H1 (cell line): Measurements from ENCODE around the gene WDFY3. TPM values are rescaled to one million over a fixed set of nuclear protein-coding genes. Genes with fewer than 3 reads are reported as not detected.

Experiments used
- CTCF ChIA-PET: fragments of 300-600 bp; sonication (Branson Sonifier 250); formaldehyde crosslinking; loops from one replicate; lab custom pipeline; 2021; ENCODE audit not compliant: partially characterized antibody; lab: Charles Lee
- POLR2A ChIA-PET: fragments of 300-600 bp; sonication (Branson Sonifier 250); formaldehyde crosslinking; loops from one replicate; lab custom pipeline; 2021; ENCODE audit warnings: inconsistent platforms; ENCODE audit not compliant: partially characterized antibody; lab: Charles Lee
- DNase-seq, 2 experiments: peaks; one replicate each; pipeline versions ENCODE4 v3.0.0 to v3.0.0-alpha.2; 2010 to 2022; ENCODE audit warnings: low spot score in 2 of 2, low read depth in 1 of 2, mixed read lengths in 1 of 2
- FAIRE-seq: peaks from 2 replicates; lab custom pipeline; 2011; peaks lifted over from hg19 to GRCh38; lab: Jason Lieb, UNC
- H2AFZ ChIP-seq: 2 replicates; pipeline ENCODE4 v1.8.1; 2012; ENCODE audit warnings: low read length, inconsistent platforms
- H2AK5ac ChIP-seq: 2 replicates; pipeline ENCODE4 v1.6.1; 2013; ENCODE audit warnings: low read depth, low read length
- H2BK120ac ChIP-seq: replicated peaks from 2 replicates; pipeline ENCODE3; 2013; ENCODE audit warnings: low read depth, low read length, inconsistent platforms
- H2BK12ac ChIP-seq: 2 replicates; pipeline ENCODE4 v1.6.1; 2013; ENCODE audit warnings: low read depth, low read length
- H2BK15ac ChIP-seq: 2 replicates; pipeline ENCODE4 v1.6.1; 2013; ENCODE audit warnings: low read length
- H2BK20ac ChIP-seq: 2 replicates; pipeline ENCODE4 v1.6.1; 2013; ENCODE audit warnings: low read length
- H2BK5ac ChIP-seq: 2 replicates; pipeline ENCODE4 v1.6.1; 2013; ENCODE audit warnings: low read depth, low read length
- H3K14ac ChIP-seq: 2 replicates; pipeline ENCODE4 v1.6.1; 2013; ENCODE audit warnings: inconsistent platforms; ENCODE audit not compliant: insufficient read length
- H3K18ac ChIP-seq: 2 replicates; pipeline ENCODE4 v1.6.1; 2013; ENCODE audit warnings: low read length; ENCODE audit errors: extremely low read depth
- H3K23ac ChIP-seq: 2 replicates; pipeline ENCODE4 v1.6.1; 2013; ENCODE audit warnings: inconsistent platforms; ENCODE audit not compliant: insufficient read length
- H3K23me2 ChIP-seq: 2 replicates; pipeline ENCODE4 v1.6.1; 2013; ENCODE audit warnings: low read depth, low read length
- H3K27ac ChIP-seq: 2 replicates; pipeline ENCODE4 v1.6.1; 2011; ENCODE audit warnings: low read depth, low read length, inconsistent platforms
- H3K27me3 ChIP-seq, 4 experiments: replicated peaks in 1 of 4; 1 replicate in 1 of 4; 2 replicates in 3 of 4; pipeline versions ENCODE4 v1.6.1 to v1.8.1; 2011 to 2013; ENCODE audit warnings: low read length in 3 of 4, mild to moderate bottlenecking in 3 of 4, inconsistent platforms in 2 of 4, mixed read lengths in 2 of 4, moderate library complexity in 1 of 4; ENCODE audit not compliant: control insufficient read depth in 3 of 4, insufficient read depth in 3 of 4; ENCODE audit errors: extremely low read depth in 1 of 4
- H3K36me3 ChIP-seq, 4 experiments: 2 replicates each; pipeline versions ENCODE4 v1.6.1 to v1.8.1; 2011 to 2013; ENCODE audit warnings: mild to moderate bottlenecking in 4 of 4, low read length in 3 of 4, moderate library complexity in 2 of 4, control low read depth in 1 of 4, inconsistent platforms in 1 of 4; ENCODE audit not compliant: insufficient read depth in 4 of 4, control insufficient read depth in 2 of 4
- H3K4ac ChIP-seq: replicated peaks from 2 replicates; pipeline ENCODE3; 2013; ENCODE audit warnings: low read length, low read depth, mixed read lengths, inconsistent platforms; ENCODE audit not compliant: insufficient read length
- H3K4me1 ChIP-seq, 4 experiments: replicated peaks in 1 of 4; 1 replicate in 1 of 4; 2 replicates in 3 of 4; pipeline versions ENCODE4 v1.6.1 to v1.8.1; 2011 to 2013; ENCODE audit warnings: low read length in 3 of 4, inconsistent platforms in 2 of 4, mixed read lengths in 1 of 4; ENCODE audit not compliant: insufficient read depth in 4 of 4, control insufficient read depth in 3 of 4
- H3K4me2 ChIP-seq, 2 experiments: 2 replicates each; pipeline versions ENCODE4 v1.6.1 to v1.8.1; 2011 to 2013; ENCODE audit warnings: low read depth in 2 of 2, low read length in 2 of 2, control low read depth in 1 of 2, inconsistent platforms in 1 of 2, mild to moderate bottlenecking in 1 of 2; ENCODE audit not compliant: insufficient read depth in 1 of 2
- H3K4me3 ChIP-seq, 4 experiments: fragments of 200-600, 300-600 bp in 1 of 4; sonication (generic), shearing (Covaris generic), sonication (Bioruptor Twin) in 1 of 4; 2 replicates each; pipeline versions ENCODE4 v1.5.1 to v1.8.1; 2011 to 2016; ENCODE audit warnings: low read length in 4 of 4, low read depth in 3 of 4, control low read depth in 2 of 4, inconsistent platforms in 2 of 4, mild to moderate bottlenecking in 2 of 4, mixed read lengths in 1 of 4, moderate library complexity in 1 of 4; ENCODE audit not compliant: insufficient read depth in 2 of 4; ENCODE audit errors: extremely low read depth in 1 of 4
- H3K56ac ChIP-seq: replicated peaks from 2 replicates; pipeline ENCODE3; 2013; ENCODE audit warnings: low read depth, mild to moderate bottlenecking, mixed read lengths, low read length, inconsistent platforms; ENCODE audit not compliant: insufficient read length
- H3K79me1 ChIP-seq: 2 replicates; pipeline ENCODE4 v1.6.1; 2013; ENCODE audit warnings: low read depth, low read length, control low read depth
- H3K79me2 ChIP-seq, 2 experiments: 2 replicates each; pipeline versions ENCODE4 v1.6.1 to v1.8.1; 2012 to 2013; ENCODE audit warnings: low read length in 2 of 2, mild to moderate bottlenecking in 2 of 2, inconsistent platforms in 1 of 2; ENCODE audit not compliant: insufficient read depth in 2 of 2, control insufficient read depth in 1 of 2
- H3K9ac ChIP-seq, 4 experiments: replicated peaks in 1 of 4; 1 replicate in 1 of 4; 2 replicates in 3 of 4; pipeline versions ENCODE4 v1.6.1 to v1.8.1; 2011 to 2013; ENCODE audit warnings: low read depth in 3 of 4, low read length in 3 of 4, control low read depth in 2 of 4, mild to moderate bottlenecking in 2 of 4, moderate library complexity in 2 of 4, inconsistent platforms in 1 of 4; ENCODE audit errors: extremely low read depth in 1 of 4
- H3K9me3 ChIP-seq, 2 experiments: 2 replicates each; pipeline versions ENCODE4 v1.6.1 to v1.8.1; 2012 to 2013; ENCODE audit warnings: mild to moderate bottlenecking in 2 of 2, moderate library complexity in 2 of 2, control low read depth in 1 of 2, inconsistent platforms in 1 of 2, low read depth in 1 of 2, low read length in 1 of 2, mixed read lengths in 1 of 2; ENCODE audit not compliant: insufficient read depth in 2 of 2
- H4K20me1 ChIP-seq, 2 experiments: replicated peaks in 1 of 2; 2 replicates each; pipeline versions ENCODE3 to v1.8.1; 2011 to 2013; ENCODE audit warnings: inconsistent platforms in 2 of 2, low read length in 2 of 2, mild to moderate bottlenecking in 1 of 2; ENCODE audit not compliant: insufficient read depth in 2 of 2, control insufficient read depth in 1 of 2
- H4K5ac ChIP-seq: 2 replicates; pipeline ENCODE4 v1.6.1; 2013; ENCODE audit warnings: low read length, low read depth, mixed read lengths, inconsistent platforms; ENCODE audit not compliant: insufficient read length
- H4K8ac ChIP-seq: 2 replicates; pipeline ENCODE4 v1.8.0; 2013; ENCODE audit warnings: mild to moderate bottlenecking, moderate library complexity, low read length, inconsistent platforms; ENCODE audit not compliant: insufficient read depth; ENCODE audit errors: extremely low read depth
- H4K91ac ChIP-seq: replicated peaks from 2 replicates; pipeline ENCODE3; 2013; ENCODE audit warnings: low read length, mixed read lengths, inconsistent platforms; ENCODE audit not compliant: insufficient read length
- HDAC6 ChIP-seq: IDR thresholded peaks from one replicate; pipeline ENCODE4 v1.7.1; 2012; ENCODE audit warnings: low read depth, mild to moderate bottlenecking, inconsistent platforms, low read length, moderate library complexity
- JUND ChIP-seq: IDR thresholded peaks from 2 replicates; pipeline ENCODE4 v1.6.1; 2011; ENCODE audit warnings: mild to moderate bottlenecking, improper control_type of control experiment, low read length
- NANOG ChIP-seq: IDR thresholded peaks from 2 replicates; pipeline ENCODE4 v1.6.1; 2011; ENCODE audit warnings: low read length, low read depth, mild to moderate bottlenecking, inconsistent platforms; ENCODE audit not compliant: insufficient read depth, poor library complexity, severe bottlenecking
- SIRT6 ChIP-seq: IDR thresholded peaks from one replicate; pipeline ENCODE4 v1.7.1; 2012; ENCODE audit warnings: low read length, inconsistent platforms
- SP1 ChIP-seq: IDR thresholded peaks from 2 replicates; pipeline ENCODE4 v1.6.1; 2011; ENCODE audit warnings: low read depth, low read length
- SP4 ChIP-seq: IDR thresholded peaks from 2 replicates; pipeline ENCODE4 v1.6.1; 2012; ENCODE audit warnings: low read length, inconsistent platforms
- ZNF274 ChIP-seq: IDR thresholded peaks from 2 replicates; pipeline ENCODE4 v1.7.0; 2012; ENCODE audit warnings: low read length, borderline replicate concordance; ENCODE audit errors: extremely low read depth
- WGBS, 2 experiments: shearing (Covaris generic) in 1 of 2; methylation state at CpG; one replicate each; pipeline versions ENCODE4 v1.1.6 to v1.1.7; 2013 to 2015; ENCODE audit warnings: low lambda C conversion rate in 2 of 2, mixed read lengths in 2 of 2, inconsistent platforms in 1 of 2, low coverage in 1 of 2, missing lambda C conversion rate in 1 of 2; ENCODE audit not compliant: insufficient replicate concordance in 2 of 2, insufficient coverage in 1 of 2, insufficient read length in 1 of 2; ENCODE audit errors: extremely low coverage in 1 of 2, missing lambda C conversion rate in 1 of 2; 5-methylcytosine and 5-hydroxymethylcytosine counted together
- polyA plus RNA-seq, 7 experiments: library from polyadenylated mRNA; depleted of rRNA in 3 of 7; stranded (reverse) in 5 of 7; unstranded in 2 of 7; fragments of >200 nt in 5 of 7; fragments of 200-250 nt in 2 of 7; gene quantifications; 1 replicate in 5 of 7; 2 replicates in 1 of 7; 4 replicates in 1 of 7; pipeline versions ENCODE4 v1.2.1 to v1.2.3, GENCODE V29; 2011 to 2013; ENCODE audit warnings: missing spikeins in 2 of 7, mixed read lengths in 2 of 7
- total RNA-seq: library from RNA; stranded (reverse); fragmentation: NEBNext Ultra II Directional; extraction: Animal tissue kit (Norgen Biotek cat#: 25700); gene quantifications from 2 replicates; pipeline ENCODE4 v1.2.1, GENCODE V29; 2021
- TF ChIP-seq, protein P1 (sequence below): IDR thresholded peaks from 2 replicates; pipeline ENCODE4 v1.6.1; 2012; ENCODE audit warnings: inconsistent platforms
- TF ChIP-seq, protein P2 (sequence below): IDR thresholded peaks from 2 replicates; pipeline ENCODE4 v1.6.1; 2012; ENCODE audit warnings: inconsistent platforms
- TF ChIP-seq, protein P3 (sequence below): IDR thresholded peaks from 2 replicates; pipeline ENCODE4 v1.6.1; 2012; ENCODE audit warnings: low read length, inconsistent platforms

Gene WDFY3
- total and polyA plus RNA-seq, 2 of the 8 experiments (the other 6 are each of a cell fraction or from before 2014, with no cell fraction given), result 25.6 to 62.4 TPM

- Histone ChIP-seq H2AFZ (no peak overlapping the region), H2AK5ac (no peak overlapping the region), H2BK12ac (no peak overlapping the region), H3K27ac (no peak overlapping the region), H3K36me3 (peaks cover 2 to 57% (median 33%) of the 10 kb centered on the region in 4 experiments; a peak in 7 of 8 replicates), H3K23ac (no peak overlapping the region), H3K9ac (no peak overlapping the region), H2BK15ac (no peak overlapping the region), H3K56ac (no peak overlapping the region), H4K8ac (no peak overlapping the region), H3K27me3 (no peaks in the 10 kb centered on the region), H4K5ac (no peak overlapping the region), H3K23me2 (no peaks in the 10 kb centered on the region), H3K79me1 (no peaks in the 10 kb centered on the region), H3K4me3 (no peak overlapping the region), H3K4me2 (no peak overlapping the region), H4K20me1 (no peaks in the 10 kb centered on the region), H2BK20ac (no peak overlapping the region), H2BK120ac (no peak overlapping the region), H3K9me3 (no peaks in the 10 kb centered on the region), H3K14ac (no peak overlapping the region), H4K91ac (no peak overlapping the region), H3K79me2 (no peaks in the 10 kb centered on the region), H3K18ac (no peak overlapping the region), H3K4ac (no peak overlapping the region), H3K4me1 (peaks cover 0 to 4% (median 0%) of the 10 kb centered on the region in 4 experiments; a peak in 1 of 7 replicates), H2BK5ac (no peak overlapping the region)
- ChIA-PET POLR2A (interaction anchor here (0.6 to 0.9 kb wide), 2 partner anchors 10 to 101 kb away, joined by 3 read pairs; no protein-coding TSS in a partner anchor), CTCF (interaction anchor here (0.6 to 2.1 kb wide), 5 partner anchors 11 to 1188 kb away, joined by 3 to 14 read pairs (median 3); no protein-coding TSS in a partner anchor)
- no peak for DNase-seq
- 91% methylated on average over 14 of the region's 14 CpGs; no CpG with 5 or more reads in 1 of the 2 experiments for WGBS, 2 experiments
- FAIRE-seq, result no peak
- TF ChIP-seq SP4 (no peak), SP1 (no peak), NANOG (no peak), JUND (no peak), HDAC6 (no peak), ZNF274 (no peak), SIRT6 (no peak)
- TF ChIP-seq, protein P1, sequence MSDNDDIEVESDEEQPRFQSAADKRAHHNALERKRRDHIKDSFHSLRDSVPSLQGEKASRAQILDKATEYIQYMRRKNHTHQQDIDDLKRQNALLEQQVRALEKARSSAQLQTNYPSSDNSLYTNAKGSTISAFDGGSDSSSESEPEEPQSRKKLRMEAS, result no peak
- TF ChIP-seq, protein P2, sequence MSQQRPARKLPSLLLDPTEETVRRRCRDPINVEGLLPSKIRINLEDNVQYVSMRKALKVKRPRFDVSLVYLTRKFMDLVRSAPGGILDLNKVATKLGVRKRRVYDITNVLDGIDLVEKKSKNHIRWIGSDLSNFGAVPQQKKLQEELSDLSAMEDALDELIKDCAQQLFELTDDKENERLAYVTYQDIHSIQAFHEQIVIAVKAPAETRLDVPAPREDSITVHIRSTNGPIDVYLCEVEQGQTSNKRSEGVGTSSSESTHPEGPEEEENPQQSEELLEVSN, result no peak
- TF ChIP-seq, protein P3, sequence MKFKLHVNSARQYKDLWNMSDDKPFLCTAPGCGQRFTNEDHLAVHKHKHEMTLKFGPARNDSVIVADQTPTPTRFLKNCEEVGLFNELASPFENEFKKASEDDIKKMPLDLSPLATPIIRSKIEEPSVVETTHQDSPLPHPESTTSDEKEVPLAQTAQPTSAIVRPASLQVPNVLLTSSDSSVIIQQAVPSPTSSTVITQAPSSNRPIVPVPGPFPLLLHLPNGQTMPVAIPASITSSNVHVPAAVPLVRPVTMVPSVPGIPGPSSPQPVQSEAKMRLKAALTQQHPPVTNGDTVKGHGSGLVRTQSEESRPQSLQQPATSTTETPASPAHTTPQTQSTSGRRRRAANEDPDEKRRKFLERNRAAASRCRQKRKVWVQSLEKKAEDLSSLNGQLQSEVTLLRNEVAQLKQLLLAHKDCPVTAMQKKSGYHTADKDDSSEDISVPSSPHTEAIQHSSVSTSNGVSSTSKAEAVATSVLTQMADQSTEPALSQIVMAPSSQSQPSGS, result no peak
Measured at GRCh38 chr4:84678976-84679744, 287.3 kb downstream of the WDFY3 start.
